Measurements from ENCODE around the gene PLSCR1.

DNA sequence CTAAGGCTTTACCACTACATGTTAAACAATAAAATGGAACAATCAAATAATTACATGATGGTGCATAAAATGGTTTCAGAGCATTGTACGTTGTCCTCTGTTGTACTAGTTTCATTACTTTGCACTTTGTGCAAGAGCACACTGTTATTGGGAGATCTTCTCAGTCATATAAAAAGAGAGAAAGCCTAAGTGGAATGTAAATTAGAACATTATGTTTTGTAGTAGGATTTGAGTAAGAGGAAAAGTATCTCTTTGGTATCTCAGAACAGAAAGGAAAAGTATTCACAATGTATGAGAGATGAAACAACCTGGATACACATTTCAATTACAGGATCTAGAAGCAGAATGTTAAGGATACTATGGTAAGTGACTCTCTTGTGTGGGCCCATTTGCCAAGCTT is 48.2 kb downstream of the PLSCR1 start:
- TF ChIP-seq CTCF (conservative IDR thresholded peaks at IDR 0.05 in 1 of 2, IDR thresholded peaks at IDR 0.05 in 1 of 2; ENCODE audit: extremely low read depth in 1 of 2, insufficient read depth in 1 of 2, low read depth in 1 of 2, low read length in 2 of 2) (no peak), EZH2 (IDR thresholded peaks at IDR 0.05; ENCODE audit: borderline replicate concordance, low read length) (no peak)
